H9 (cell line): ENCODE measurements around the gene JAKMIP3. TPM values are rescaled to one million over a fixed set of nuclear protein-coding genes. Genes with fewer than 3 reads are reported as not detected.

Experiments
- DNase-seq: peaks from one replicate; pipeline ENCODE4 v3.0.0-alpha.2; 2017
- H2AFZ ChIP-seq: one replicate; pipeline ENCODE4 v1.6.1; 2013; ENCODE audit warnings: mild to moderate bottlenecking, low read length, control low read depth, moderate library complexity
- H2AK5ac ChIP-seq: 2 replicates; pipeline ENCODE4 v1.6.1; 2013; ENCODE audit warnings: low read length, control low read depth, mixed read lengths; ENCODE audit not compliant: insufficient read length
- H2BK120ac ChIP-seq: one replicate; pipeline ENCODE4 v1.6.1; 2013; ENCODE audit warnings: low read depth, mild to moderate bottlenecking, low read length, control low read depth, inconsistent platforms; ENCODE audit not compliant: poor library complexity, severe bottlenecking
- H2BK12ac ChIP-seq: 2 replicates; pipeline ENCODE4 v1.6.1; 2013; ENCODE audit warnings: low read length, control low read depth, mixed read lengths, low read depth; ENCODE audit not compliant: insufficient read length
- H2BK15ac ChIP-seq: 2 replicates; pipeline ENCODE4 v1.6.1; 2013; ENCODE audit warnings: low read depth, low read length, control low read depth
- H2BK20ac ChIP-seq: one replicate; pipeline ENCODE4 v1.6.1; 2013; ENCODE audit warnings: low read depth, mild to moderate bottlenecking, low read length, control low read depth, inconsistent platforms; ENCODE audit not compliant: poor library complexity, severe bottlenecking
- H2BK5ac ChIP-seq: 2 replicates; pipeline ENCODE4 v1.6.1; 2013; ENCODE audit warnings: low read length, control low read depth, mixed read lengths; ENCODE audit not compliant: insufficient read length
- H3K14ac ChIP-seq: 2 replicates; pipeline ENCODE4 v1.6.1; 2013; ENCODE audit warnings: low read length, control low read depth; ENCODE audit not compliant: insufficient read depth
- H3K18ac ChIP-seq: 2 replicates; pipeline ENCODE4 v1.6.1; 2013; ENCODE audit warnings: low read depth, mild to moderate bottlenecking, mixed read lengths, low read length, control low read depth; ENCODE audit not compliant: insufficient read length
- H3K23ac ChIP-seq: 2 replicates; pipeline ENCODE4 v1.6.1; 2013; ENCODE audit warnings: low read length, control low read depth, mixed read lengths, low read depth; ENCODE audit not compliant: insufficient read length
- H3K23me2 ChIP-seq: 2 replicates; pipeline ENCODE4 v1.6.1; 2013; ENCODE audit warnings: low read depth, mild to moderate bottlenecking, mixed read lengths, low read length, control low read depth; ENCODE audit not compliant: insufficient read length, poor library complexity, severe bottlenecking
- H3K27ac ChIP-seq: 2 replicates; pipeline ENCODE4 v1.5.1; 2013; ENCODE audit warnings: low read length, control low read depth, mixed read lengths, low read depth; ENCODE audit not compliant: insufficient read length
- H3K27me3 ChIP-seq: 2 replicates; pipeline ENCODE4 v1.6.1; 2013; ENCODE audit warnings: low read length, control low read depth, inconsistent platforms; ENCODE audit not compliant: insufficient read depth
- H3K4ac ChIP-seq: 2 replicates; pipeline ENCODE4 v1.6.1; 2013; ENCODE audit warnings: low read depth, mild to moderate bottlenecking, control low read depth, inconsistent platforms, low read length, moderate library complexity
- H3K4me1 ChIP-seq: 2 replicates; pipeline ENCODE4 v1.6.1; 2013; ENCODE audit warnings: low read length, control low read depth, inconsistent platforms; ENCODE audit not compliant: insufficient read depth
- H3K4me2 ChIP-seq: 2 replicates; pipeline ENCODE4 v1.6.1; 2013; ENCODE audit warnings: low read length, control low read depth, mixed read lengths; ENCODE audit not compliant: insufficient read length, insufficient read depth
- H3K56ac ChIP-seq: 2 replicates; pipeline ENCODE4 v1.6.1; 2013; ENCODE audit warnings: low read depth, mild to moderate bottlenecking, mixed read lengths, low read length, control low read depth; ENCODE audit not compliant: insufficient read length
- H3K79me1 ChIP-seq: 2 replicates; pipeline ENCODE4 v1.6.1; 2013; ENCODE audit warnings: low read depth, mild to moderate bottlenecking, moderate library complexity, low read length, control low read depth, inconsistent platforms; ENCODE audit not compliant: insufficient read depth, poor library complexity, severe bottlenecking
- H3K79me2 ChIP-seq: 2 replicates; pipeline ENCODE4 v1.6.1; 2013; ENCODE audit warnings: low read length, control low read depth, inconsistent platforms; ENCODE audit not compliant: insufficient read depth
- H3K9ac ChIP-seq: 2 replicates; pipeline ENCODE4 v1.6.1; 2013; ENCODE audit warnings: low read length, control low read depth, mixed read lengths; ENCODE audit not compliant: insufficient read length; ENCODE audit errors: extremely low read depth
- H3K9me3 ChIP-seq: one replicate; pipeline ENCODE4 v1.6.1; 2013; ENCODE audit warnings: low read depth, low read length, inconsistent platforms; ENCODE audit not compliant: control insufficient read depth
- H3T11ph ChIP-seq: one replicate; pipeline ENCODE4 v1.6.1; 2013; ENCODE audit warnings: mild to moderate bottlenecking, low read length, control low read depth, inconsistent platforms
- H4K20me1 ChIP-seq: one replicate; pipeline ENCODE4 v1.6.1; 2013; ENCODE audit not compliant: control insufficient read depth, insufficient read length, insufficient read depth
- H4K5ac ChIP-seq: 2 replicates; pipeline ENCODE4 v1.6.1; 2013; ENCODE audit warnings: low read depth, mild to moderate bottlenecking, mixed read lengths, low read length, control low read depth; ENCODE audit not compliant: insufficient read length
- H4K8ac ChIP-seq: replicated peaks from 2 replicates; pipeline ENCODE4 v1.6.1; 2013; ENCODE audit warnings: low read length, control low read depth, mixed read lengths, low read depth; ENCODE audit not compliant: insufficient read length
- H4K91ac ChIP-seq: 2 replicates; pipeline ENCODE4 v1.6.1; 2013; ENCODE audit warnings: low read depth, mild to moderate bottlenecking, moderate library complexity, mixed read lengths, low read length, control low read depth; ENCODE audit not compliant: insufficient read length
- H3K27ac Mint-ChIP-seq, 3 experiments: 2 replicates in 2 of 3; 3 replicates in 1 of 3; pipeline ENCODE4 v1.8.0; 2020 to 2021; ENCODE audit warnings: mixed read lengths in 3 of 3, mild to moderate bottlenecking in 1 of 3, moderate library complexity in 1 of 3
- H3K27me3 Mint-ChIP-seq: 2 replicates; pipeline ENCODE4 v1.8.0; 2021; ENCODE audit warnings: low read depth, mild to moderate bottlenecking, moderate library complexity, mixed read lengths
- H3K36me3 Mint-ChIP-seq, 3 experiments: 2 replicates in 2 of 3; 3 replicates in 1 of 3; pipeline ENCODE4 v1.8.0; 2020 to 2021; ENCODE audit warnings: low read depth in 3 of 3, mixed read lengths in 3 of 3; ENCODE audit not compliant: insufficient read depth in 1 of 3
- H3K4me1 Mint-ChIP-seq, 2 experiments: 2 replicates each; pipeline ENCODE4 v1.8.0; 2020; ENCODE audit warnings: mixed read lengths in 2 of 2
- H3K4me3 Mint-ChIP-seq, 2 experiments: 2 replicates in 1 of 2; 3 replicates in 1 of 2; pipeline ENCODE4 v1.8.0; 2020 to 2021; ENCODE audit warnings: mild to moderate bottlenecking in 2 of 2, mixed read lengths in 2 of 2, moderate library complexity in 1 of 2
- H3K9me3 Mint-ChIP-seq, 2 experiments: 2 replicates in 1 of 2; 3 replicates in 1 of 2; pipeline ENCODE4 v1.8.0; 2020; ENCODE audit warnings: mild to moderate bottlenecking in 2 of 2, mixed read lengths in 2 of 2, moderate library complexity in 1 of 2
- CTCF ChIP-seq: fragments of 200-600 bp; sonication (generic); conservative IDR thresholded peaks from 3 replicates; pipeline ENCODE4 v1.8.0; 2021; ENCODE audit warnings: antibody characterized with exemption, mild to moderate bottlenecking
- WGBS: extraction: QIAGEN DNeasy Blood & Tissue Kit; methylation state at CpG from one replicate; pipeline ENCODE4 v1.1.7; 2013; ENCODE audit warnings: missing lambda C conversion rate, low lambda C conversion rate, mixed read lengths; ENCODE audit not compliant: insufficient read length; ENCODE audit errors: extremely low coverage; 5-methylcytosine and 5-hydroxymethylcytosine counted together
- total RNA-seq: library from RNA; stranded (reverse); gene quantifications from 2 replicates; pipeline ENCODE4 v1.2.1, GENCODE V29; 2021

The JAKMIP3 gene
- total RNA-seq, 1 experiment from 2014 or later, result 0.50 TPM

- Histone ChIP-seq H4K5ac (no peak overlapping the region), H2BK20ac (no peak overlapping the region), H3K18ac (no peak overlapping the region), H2BK5ac (no peak overlapping the region), H3K23me2 (no peaks in the 10 kb centered on the region), H4K8ac (no peak overlapping the region), H3T11ph (no peak overlapping the region), H3K23ac (no peak overlapping the region), H3K9ac (no peak overlapping the region), H4K91ac (no peak overlapping the region), H4K20me1 (no peaks in the 10 kb centered on the region), H3K79me1 (no peaks in the 10 kb centered on the region), H3K4ac (no peak overlapping the region), H3K27ac (no peak overlapping the region), H3K4me2 (no peak overlapping the region), H2AK5ac (no peak overlapping the region), H2BK12ac (no peak overlapping the region), H2AFZ (no peak overlapping the region), H3K27me3 (no peaks in the 10 kb centered on the region; the same call in 1 of the 2 replicates), H3K56ac (no peak overlapping the region), H3K14ac (no peak overlapping the region; the same call in 1 of the 2 replicates), H3K79me2 (no peaks in the 10 kb centered on the region), H2BK15ac (no peak overlapping the region), H2BK120ac (no peak overlapping the region), H3K9me3 (no peaks in the 10 kb centered on the region), H3K4me1 (no peaks in the 10 kb centered on the region; the same call in 1 of the 2 replicates)
- H3K36me3 Mint-ChIP-seq, result peaks cover 0 to 2% (median 0%) of the 10 kb centered on the region in 3 experiments; a peak in 2 of 7 replicates
- no peak for TF ChIP-seq CTCF
- H3K27ac Mint-ChIP-seq, result no peak overlapping the region; a peak in 1 of 7 replicates
- peaks cover 24 to 31% of the 10 kb centered on the region in 2 experiments for H3K4me1 Mint-ChIP-seq
- no peak for DNase-seq
- H3K27me3 Mint-ChIP-seq, result peaks cover 35% of the 10 kb centered on the region
- H3K4me3 Mint-ChIP-seq, result 0 out of 5 replicates have a peak overlapping the region, but pooled peaks of 1 of the 2 experiments have one; percentile 2
- WGBS, result no CpG with 5 or more reads among the region's 18 CpGs
- H3K9me3 Mint-ChIP-seq, result peaks cover 0 to 2% of the 10 kb centered on the region in 2 experiments; a peak in 2 of 5 replicates
These were observed 20.9 kb upstream of the JAKMIP3 start for GRCh38 chr10:132044803-132045202.
